Endothelial cell of umbilical vein (primary cell): ENCODE measurements around the gene HOXC9.

ENCODE experiments used
- MYC ChIP-seq: IDR thresholded peaks from one replicate; pipeline ENCODE4 v1.6.1; 2011; ENCODE audit warnings: mild to moderate bottlenecking, low read depth, low read length
- POLR2A ChIP-seq: IDR thresholded peaks from 2 replicates; pipeline ENCODE4 v1.6.1; 2012; ENCODE audit warnings: low read depth, mild to moderate bottlenecking, control low read depth, low read length
- POLR2AphosphoS5 ChIP-seq: IDR thresholded peaks from 2 replicates; pipeline ENCODE4 v1.6.1; 2012; ENCODE audit warnings: low read depth, mild to moderate bottlenecking, control low read depth, low read length, moderate library complexity; ENCODE audit not compliant: insufficient read depth
- TF ChIP-seq, protein P1 (sequence below), 2 donors: IDR thresholded peaks; 1 replicate in 1 of 2; 2 replicates in 1 of 2; pipeline ENCODE4 v1.5.1; 2011; ENCODE audit warnings: low read length in 2 of 2, mild to moderate bottlenecking in 2 of 2, moderate library complexity in 2 of 2, control low read depth in 1 of 2, inconsistent platforms in 1 of 2, low read depth in 1 of 2; ENCODE audit not compliant: insufficient read depth in 1 of 2; ENCODE audit errors: extremely low read depth in 1 of 2

- TF ChIP-seq POLR2AphosphoS5: no peak
- TF ChIP-seq, protein P1, sequence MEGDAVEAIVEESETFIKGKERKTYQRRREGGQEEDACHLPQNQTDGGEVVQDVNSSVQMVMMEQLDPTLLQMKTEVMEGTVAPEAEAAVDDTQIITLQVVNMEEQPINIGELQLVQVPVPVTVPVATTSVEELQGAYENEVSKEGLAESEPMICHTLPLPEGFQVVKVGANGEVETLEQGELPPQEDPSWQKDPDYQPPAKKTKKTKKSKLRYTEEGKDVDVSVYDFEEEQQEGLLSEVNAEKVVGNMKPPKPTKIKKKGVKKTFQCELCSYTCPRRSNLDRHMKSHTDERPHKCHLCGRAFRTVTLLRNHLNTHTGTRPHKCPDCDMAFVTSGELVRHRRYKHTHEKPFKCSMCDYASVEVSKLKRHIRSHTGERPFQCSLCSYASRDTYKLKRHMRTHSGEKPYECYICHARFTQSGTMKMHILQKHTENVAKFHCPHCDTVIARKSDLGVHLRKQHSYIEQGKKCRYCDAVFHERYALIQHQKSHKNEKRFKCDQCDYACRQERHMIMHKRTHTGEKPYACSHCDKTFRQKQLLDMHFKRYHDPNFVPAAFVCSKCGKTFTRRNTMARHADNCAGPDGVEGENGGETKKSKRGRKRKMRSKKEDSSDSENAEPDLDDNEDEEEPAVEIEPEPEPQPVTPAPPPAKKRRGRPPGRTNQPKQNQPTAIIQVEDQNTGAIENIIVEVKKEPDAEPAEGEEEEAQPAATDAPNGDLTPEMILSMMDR (IDR thresholded peaks at IDR 0.05; ENCODE audit: extremely low read depth in 1 of 2, insufficient read depth in 1 of 2, low read depth in 1 of 2, low read length in 2 of 2): no peak
- TF ChIP-seq MYC: no peak
- no peak for TF ChIP-seq POLR2A
These were observed 17.1 kb upstream of the HOXC9 start for GRCh38 chr12:53982648-53983567.
